ENCODE measurements around the gene KAT2A. TPM values are rescaled to one million over a fixed set of nuclear protein-coding genes. Genes with fewer than 3 reads are reported as not detected.

The KAT2A gene
- total and polyA plus RNA-seq, 9 of the 15 experiments (the other 6 are each of a cell fraction or from before 2014, with no cell fraction given) = 1.5 to 80.4 (median 31.9) TPM

GRCh38 chr17:42090964-42091790 lies 30.0 kb downstream of the KAT2A start (continued):
- TF ChIP-seq RREB1 (CRISPR knock-in tag; IDR thresholded peaks at IDR 0.05) (0 out of 2 replicates have a peak, but pooled peaks have one; percentile 13), TARDBP (IDR thresholded peaks at IDR 0.05) (no peak), MAFK (IDR thresholded peaks at IDR 0.05; ENCODE audit: low read length) (no peak), TFAP4 (CRISPR knock-in tag; IDR thresholded peaks at IDR 0.05; ENCODE audit: borderline replicate concordance) (peak; percentile 33; the same call in 1 of the 2 replicates), RERE (CRISPR knock-in tag; IDR thresholded peaks at IDR 0.05; ENCODE audit: borderline replicate concordance) (no peak), CHD1 (IDR thresholded peaks at IDR 0.05; ENCODE audit: low read length) (no peak), E2F6 (IDR thresholded peaks at IDR 0.05; ENCODE audit: borderline replicate concordance in 1 of 2, extremely low read depth in 1 of 2, insufficient read depth in 1 of 2, insufficient read length in 1 of 2, low read depth in 1 of 2, low read length in 1 of 2, poor library complexity in 1 of 2, severe bottlenecking in 1 of 2) (peak in 1 of 2 experiments; percentile 21), RBBP5 (IDR thresholded peaks at IDR 0.05; ENCODE audit: borderline replicate concordance, insufficient read depth, low read length, poor library complexity, severe bottlenecking) (peak; percentile 39), EGR1 (conservative IDR thresholded peaks at IDR 0.05) (peak; percentile 52), SMAD3 (CRISPR knock-in tag; conservative IDR thresholded peaks at IDR 0.05) (no peak), TBL1XR1 (IDR thresholded peaks at IDR 0.05; ENCODE audit: low read length in 2 of 2) (0 out of 4 replicates have a peak, but pooled peaks of 1 of the 2 experiments have one; percentile 19), CTBP1 (IDR thresholded peaks at IDR 0.05; ENCODE audit: borderline replicate concordance) (peak; percentile 63; the same call in 1 of the 2 replicates)
